DMS 273 (cell line): Measurements from ENCODE around the gene TIMM23.
"Not testable (repeated sequence)": the region's sequence is repeated elsewhere in the genome, so short reads cannot be mapped to it uniquely, and the experiment has no call there.

Experiments used
- DNase-seq: peaks from one replicate; lab custom pipeline; 2025; ENCODE audit not compliant: unreplicated experiment; lab: John Stamatoyannopoulos, UW

Gene TIMM23

DNA sequence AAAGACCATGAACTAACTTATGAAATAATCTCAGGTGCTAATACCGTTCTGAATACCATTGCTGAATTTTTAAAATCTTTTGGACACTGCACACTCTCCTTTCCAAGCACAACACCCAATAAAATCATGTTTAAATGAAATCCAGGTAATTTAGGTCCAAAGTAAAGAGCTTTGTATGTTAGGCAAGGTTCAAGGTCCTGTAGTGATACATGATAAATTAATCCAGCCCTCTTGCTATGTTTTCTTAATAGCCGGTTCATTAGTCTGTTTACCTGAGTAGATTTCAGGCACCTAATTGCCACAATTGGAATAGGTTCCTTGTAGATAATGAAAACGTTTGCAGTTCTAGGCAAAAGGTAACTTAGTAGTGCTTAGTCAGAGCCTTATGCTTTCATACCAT lies 13.3 kb downstream of the TIMM23 start:
- not testable (repeated sequence) for DNase-seq

DNA sequence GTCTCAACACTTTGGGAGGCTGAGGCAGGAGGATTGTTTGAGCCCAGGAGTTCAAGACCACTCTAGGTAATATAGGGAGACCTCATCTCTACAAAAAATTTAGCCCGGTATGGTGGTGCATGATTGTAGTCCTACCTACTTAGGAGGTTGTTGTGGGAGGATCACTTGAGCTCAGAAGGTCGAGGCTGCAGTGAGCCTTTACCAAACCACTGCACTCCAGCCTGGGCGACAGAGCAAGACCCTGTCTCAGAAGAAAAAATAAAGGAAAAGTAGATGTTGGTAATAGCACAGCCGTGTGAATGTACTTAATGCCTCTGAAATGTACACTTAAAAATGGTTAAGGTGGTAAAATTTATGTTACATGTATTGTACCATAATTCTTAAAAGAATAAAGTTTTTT lies 25.3 kb downstream of the TIMM23 start:
- DNase-seq: no peak

DNA sequence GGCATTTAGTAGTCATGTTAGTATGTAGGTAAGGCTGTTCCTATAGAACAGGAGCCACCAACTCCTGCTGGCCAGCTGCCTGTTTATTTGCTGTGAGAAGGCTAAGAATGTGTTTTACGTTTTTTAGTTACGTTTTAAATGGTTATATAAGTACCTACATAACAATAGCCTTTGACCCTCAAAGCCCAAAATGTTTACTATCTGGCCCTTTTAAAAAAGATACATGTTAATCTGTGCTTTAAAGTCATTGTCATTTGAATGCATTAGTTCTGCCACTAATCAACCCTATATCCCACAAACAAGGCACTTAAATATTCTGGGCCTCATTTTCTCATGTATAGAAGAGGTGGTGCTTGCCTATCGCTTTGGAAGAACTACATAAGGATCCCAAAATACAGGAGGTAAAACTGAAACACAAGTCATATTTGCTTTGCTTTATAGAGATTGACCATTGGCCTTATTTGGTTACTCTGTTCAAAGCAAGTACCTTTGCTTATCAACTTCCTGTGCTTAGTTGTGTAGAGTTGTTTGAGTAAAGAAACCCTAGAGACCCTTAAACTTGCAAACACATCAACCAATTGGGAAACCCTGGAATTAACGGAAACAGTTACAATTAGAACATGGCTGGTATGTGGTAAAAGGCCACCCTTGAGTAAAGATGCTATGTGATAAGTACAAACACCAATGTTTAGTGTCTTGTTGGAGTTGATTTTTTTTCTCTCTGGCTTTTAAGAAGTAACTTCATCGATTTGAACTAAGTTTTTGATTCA lies 25.9 kb downstream of the TIMM23 start:
- DNase-seq: no peak

DNA sequence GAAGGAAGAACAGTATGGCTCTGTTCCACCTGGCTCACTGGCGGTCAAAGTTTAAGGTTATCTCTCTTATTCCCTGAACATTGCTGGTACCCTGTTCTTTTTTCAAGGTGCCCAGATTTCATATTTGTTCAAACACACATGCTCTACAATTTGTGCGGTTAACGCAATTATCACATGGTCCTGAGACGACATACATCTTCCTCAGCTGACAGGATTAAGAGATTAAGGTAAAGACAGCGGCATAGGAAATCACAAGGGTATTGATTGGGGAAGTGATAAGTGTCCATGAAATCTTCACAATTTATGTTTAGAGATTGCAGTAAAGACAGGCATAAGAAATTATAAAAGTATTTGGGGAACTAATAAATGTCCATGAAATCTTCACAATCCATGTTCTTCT lies 27.7 kb downstream of the TIMM23 start:
- not testable (repeated sequence) for DNase-seq

DNA sequence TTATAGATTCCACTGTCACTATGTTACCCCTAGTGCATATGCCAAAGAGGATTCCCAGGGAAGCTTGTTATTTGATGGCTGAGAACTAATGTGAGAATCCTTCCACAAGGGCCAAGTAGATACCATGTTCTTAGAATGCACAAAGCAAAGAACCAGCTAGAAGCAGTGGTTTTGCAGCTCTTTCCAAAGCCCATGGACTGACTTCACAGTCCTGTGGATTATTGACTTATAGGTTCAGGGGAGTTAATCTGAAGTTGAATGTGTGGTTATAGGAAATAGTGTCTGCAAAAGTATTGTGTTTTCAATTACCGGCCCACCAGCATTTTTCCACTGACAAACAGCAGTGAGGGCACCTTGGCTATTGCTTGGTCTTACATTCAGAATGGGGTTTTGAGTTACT lies 28.2 kb downstream of the TIMM23 start:
- no peak for DNase-seq

DNA sequence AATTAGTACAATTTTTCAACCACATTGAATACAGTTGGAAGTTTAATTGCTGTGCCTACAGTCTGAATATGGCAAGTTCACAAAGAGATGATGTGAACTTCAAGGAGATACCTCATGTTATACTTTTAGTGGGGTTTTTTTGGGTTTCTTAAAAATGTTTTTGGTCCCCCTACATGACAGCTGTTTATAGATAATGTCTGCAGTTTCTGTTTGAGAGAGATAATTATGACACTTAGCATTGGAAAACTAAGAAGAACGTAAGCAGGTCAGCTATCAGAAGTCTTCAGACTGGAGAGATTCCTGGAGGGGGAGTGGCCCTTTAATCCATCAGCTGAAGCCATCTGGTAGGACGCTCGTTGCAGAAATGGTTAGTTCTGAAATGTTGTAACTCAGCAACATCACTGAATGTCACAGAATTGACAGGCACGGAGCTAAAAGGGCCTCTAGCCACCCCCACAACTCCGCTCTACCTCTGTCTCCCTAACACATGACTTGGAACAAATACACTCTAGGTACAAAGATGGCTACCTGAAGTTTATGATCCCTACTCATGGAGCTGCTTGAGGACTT lies 29.0 kb downstream of the TIMM23 start:
- no peak for DNase-seq

DNA sequence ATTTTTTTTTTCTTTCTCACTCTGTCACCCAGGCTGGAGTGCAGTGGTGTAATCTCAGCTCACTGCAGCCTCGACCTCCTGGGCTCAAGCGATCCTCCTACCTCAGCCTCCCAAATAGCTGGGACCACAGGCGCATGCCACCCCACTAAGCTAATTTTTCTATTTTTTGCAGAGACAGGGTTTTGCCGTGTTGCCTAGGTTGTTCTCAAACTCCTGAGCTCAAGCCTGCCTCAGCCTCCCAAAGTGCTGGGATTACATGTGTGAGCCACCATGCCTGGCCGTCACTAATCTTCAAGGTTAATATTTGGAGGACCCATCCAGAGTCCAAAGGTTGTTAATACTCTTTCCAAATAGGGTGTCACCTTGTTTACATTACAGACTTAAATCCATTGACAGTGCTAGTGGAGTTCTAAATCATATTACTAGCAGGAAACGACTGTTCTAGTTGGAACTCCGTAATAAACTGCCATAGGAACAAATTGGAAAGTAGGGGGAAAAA lies 29.9 kb downstream of the TIMM23 start:
- not testable (repeated sequence) for DNase-seq

DNA sequence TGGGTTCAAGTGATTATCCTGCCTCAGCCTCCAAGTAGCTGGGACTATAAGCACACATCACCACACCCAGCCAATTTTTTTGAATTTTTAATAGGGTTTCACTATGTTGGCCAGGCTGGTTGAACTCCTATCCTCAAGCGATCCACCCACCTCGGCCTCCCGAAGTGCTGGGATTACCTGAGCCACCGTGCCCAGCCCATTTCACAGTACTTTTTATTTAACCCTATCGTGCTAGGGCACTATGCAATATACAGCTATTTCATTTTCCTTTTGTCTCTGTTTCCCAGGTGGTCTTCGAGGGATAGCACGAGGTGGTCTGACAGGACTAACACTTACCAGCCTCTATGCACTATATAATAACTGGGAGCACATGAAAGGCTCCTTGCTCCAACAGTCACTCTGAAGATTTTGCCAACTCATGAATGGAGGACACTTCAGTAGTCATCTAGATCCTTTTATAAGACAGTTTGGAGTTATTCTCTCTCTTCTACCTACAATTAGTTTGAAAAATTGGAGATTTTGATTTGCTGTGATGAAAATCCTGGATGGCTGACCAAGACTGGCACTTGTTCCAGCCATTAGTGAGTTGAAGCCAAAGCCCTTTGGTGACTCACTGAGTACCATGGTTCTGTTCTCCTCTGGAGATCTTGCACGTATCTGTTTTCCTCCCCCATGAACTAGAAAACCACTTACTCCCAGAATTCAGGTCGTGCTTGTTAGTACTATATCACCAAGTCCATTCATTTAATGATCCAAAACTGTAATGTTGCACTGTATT lies 30.8 kb downstream of the TIMM23 start:
- DNase-seq: no peak

DNA sequence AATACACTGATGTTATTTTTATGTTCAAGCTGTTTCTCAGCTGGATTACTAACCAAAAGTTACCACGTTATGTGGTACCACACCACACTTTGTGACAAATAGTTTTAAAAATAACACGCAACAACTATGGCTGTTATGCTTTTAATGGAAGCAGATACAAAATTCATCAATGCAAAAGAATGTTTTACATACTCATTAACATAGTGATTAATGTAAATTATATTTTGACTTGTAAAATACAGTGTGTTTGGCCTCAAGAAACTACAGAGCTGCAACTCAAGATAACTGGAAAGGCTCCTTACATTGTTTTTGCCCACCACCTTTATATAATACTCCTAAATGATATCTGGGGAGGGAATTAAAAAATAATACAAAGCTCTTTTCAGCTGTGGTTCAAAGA lies 32.7 kb downstream of the TIMM23 start:
- no peak for DNase-seq

DNA sequence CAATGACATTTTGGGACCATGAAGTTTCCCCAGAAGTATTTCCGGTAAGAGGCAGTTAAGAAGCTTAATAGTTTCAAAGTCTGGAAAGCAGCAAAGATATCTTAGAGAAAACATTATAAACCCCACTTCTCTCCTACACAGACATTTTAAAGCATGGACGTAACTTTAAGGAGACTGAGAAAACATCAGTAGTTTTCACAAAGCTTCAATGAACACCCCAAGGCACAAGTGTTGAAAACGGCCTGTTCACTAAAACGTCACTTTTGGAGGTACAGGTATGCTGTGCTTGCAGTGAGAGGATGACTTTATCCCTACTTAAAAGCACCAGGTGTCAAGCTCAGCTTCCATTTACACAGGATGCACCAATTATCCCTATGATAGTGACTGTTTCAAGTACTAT lies 33.1 kb downstream of the TIMM23 start:
- no peak for DNase-seq

DNA sequence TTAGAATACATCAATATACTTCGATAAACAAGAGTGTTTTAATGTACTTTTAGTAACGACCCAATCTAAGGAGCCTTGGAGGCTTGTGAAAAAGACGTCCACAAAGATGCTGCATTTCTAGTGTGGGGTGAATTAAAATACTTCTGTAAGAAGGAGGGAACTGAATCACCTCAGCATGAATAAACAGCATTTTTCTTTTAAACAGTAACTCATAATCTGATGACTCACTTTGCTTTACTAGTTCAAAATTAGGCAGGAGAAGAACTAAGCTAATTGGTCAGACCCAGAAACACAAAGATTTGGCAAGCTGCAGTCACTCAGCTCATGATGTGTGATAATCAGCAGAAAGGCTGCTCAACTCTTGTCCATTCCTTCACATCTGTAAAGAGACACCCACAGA lies 33.9 kb downstream of the TIMM23 start:
- no peak for DNase-seq

DNA sequence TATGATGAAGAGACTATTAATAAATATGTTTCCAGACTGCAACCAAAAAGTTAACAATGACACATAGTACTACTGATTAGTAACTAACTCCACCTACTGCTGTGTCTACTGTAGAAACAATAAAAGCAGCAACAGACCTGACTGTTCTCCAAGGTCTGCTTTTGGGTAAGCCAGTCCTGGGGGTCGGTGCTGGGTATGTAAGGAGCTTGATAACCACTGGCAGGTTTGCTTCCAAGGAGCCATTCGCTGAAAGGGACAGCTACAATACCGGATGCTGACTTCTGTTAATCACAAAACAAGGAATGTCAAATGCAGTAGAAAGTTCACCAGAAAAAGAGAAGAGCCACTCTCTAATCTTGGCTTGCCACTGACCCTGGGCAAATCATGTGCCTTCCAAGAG lies 40.5 kb downstream of the TIMM23 start:
- DNase-seq: no peak

DNA sequence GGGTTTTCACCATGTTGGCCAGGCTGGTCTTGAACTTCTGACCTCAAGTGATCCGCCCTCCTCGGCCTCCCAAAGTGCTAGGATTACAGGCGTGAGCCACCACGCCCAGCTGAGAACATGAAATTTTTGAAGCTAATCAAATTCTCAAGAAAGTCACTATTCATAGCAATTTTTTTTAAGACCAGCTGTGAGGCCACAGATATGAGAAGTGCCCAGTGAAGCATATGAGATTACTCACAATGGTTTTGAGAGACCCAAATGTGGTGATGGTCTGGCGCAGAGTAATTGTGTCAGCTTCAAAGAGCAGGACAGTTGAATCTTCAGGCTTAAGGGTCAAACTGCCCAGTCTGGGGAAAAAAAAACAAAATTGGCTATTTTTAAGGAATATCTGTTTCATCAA lies 41.9 kb downstream of the TIMM23 start:
- DNase-seq: no peak

DNA sequence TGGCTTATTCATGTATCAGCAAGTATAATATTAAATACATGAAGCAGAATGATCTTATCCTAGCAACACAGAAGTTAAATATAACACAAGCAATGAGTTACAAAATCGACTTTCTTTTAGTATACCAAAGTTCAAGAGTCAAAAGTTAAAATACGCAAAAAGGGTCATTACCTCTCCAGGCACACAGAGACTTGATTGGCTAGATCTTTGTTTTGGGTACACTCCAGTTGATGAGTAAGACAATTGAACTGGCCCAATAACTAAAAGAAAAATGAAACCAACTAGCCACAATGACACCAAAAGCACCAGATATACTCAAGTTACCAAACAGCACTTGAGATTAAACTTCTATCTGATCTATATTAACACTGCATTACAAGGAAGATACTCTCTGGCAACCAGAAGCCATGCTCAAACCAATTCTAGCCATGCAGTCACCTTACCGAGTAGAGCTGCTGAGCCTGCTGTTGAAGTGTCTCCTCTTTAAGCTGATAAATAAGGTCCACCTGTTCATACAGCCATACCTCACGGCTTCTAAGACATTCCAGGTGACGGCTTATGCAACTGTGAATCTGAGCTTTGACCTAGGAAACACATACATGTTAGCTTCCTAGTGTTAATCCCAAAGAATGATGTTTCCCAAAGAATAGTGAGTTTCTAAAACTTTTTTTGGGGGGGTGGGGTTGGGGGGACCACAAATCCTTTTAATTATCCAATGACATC lies 42.6 kb downstream of the TIMM23 start:
- DNase-seq: no peak

DNA sequence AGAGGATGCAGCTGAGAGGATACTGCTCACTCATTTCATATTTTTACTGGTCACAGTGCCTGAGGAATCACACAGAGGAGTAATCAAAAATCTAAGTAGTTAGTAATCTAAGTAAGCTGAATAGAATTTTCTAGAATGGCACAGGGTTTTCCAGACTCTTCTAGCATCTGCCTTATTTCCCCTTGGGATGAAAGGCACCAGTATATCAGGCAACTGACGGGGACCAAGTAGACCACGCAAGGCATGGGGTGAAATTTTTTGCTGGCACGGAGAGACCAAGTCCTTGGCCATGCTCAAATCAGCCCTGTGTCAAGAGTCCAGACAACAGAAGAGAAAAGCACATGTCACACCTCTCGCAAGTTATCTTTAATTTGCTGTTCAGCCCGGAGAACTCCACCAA lies 43.9 kb downstream of the TIMM23 start:
- DNase-seq: no peak

DNA sequence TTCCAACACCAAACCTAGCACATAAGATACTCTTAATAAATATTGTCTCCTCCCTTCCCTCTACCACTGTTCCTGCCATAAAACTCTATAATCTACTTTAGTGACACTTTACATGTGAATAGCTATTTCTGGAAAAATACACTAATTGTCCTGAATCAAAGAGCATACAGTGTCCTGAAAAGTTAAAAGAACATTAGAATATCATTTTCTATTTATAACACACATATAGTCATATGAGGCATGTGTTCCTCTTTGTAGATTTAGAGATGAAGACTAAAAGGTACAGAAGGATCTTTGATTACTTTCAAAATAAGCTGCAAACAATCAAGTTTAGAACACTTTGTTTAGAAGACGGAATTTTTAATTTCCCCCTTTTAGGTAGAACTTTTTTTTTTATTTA lies 44.5 kb downstream of the TIMM23 start:
- no peak for DNase-seq

DNA sequence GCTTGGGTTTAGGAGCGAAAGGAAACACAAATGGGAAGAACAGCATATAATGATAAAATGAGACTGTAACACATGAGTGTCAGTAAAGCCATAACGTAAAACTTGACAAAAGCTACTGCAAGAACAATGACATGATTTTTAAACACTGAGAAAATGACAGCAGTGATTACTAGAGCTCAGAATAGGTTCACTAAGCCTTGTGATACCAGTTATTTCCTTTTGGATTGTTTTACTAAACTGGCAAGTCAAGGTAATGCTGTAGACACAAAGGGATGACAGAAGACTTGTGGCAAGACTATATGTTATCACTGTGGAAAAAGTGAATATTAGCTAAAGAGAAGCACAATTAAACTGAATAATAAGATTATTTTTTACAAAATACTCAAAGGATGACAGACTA lies 45.4 kb downstream of the TIMM23 start:
- DNase-seq: no peak

DNA sequence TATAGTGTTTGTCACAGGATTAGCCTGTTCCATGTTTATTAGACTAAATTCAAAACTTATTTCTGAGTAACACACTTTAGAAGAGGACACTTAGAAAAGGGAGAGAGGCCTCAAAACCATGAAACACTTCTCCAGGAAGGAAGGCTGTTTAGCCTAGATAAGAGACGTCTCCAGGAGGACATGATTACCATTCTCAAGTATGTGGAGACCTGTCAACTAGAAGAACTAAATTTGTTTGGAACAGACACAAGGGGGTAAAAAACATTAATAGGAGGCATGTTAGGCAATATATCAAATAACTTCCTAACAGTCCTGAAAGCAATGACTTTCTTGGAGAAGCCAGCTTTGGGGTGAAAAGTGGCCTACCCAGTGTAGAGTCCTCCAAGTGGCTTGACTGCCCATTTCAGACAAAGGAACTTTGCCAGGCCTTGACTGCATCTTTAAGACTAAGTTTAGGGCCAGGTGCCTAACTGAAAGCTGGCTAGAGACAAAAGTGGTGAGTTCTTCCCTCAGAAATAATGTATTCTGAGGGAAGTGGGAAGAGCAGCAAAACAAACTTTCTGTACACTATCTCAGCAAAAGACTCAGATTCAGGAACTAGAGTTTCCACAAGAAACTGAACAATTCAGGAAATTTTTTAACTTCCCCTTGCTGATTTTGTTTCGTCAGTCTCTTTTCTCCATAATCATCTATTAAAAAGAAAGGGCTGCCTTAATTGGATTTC lies 46.3 kb downstream of the TIMM23 start:
- DNase-seq: no peak

DNA sequence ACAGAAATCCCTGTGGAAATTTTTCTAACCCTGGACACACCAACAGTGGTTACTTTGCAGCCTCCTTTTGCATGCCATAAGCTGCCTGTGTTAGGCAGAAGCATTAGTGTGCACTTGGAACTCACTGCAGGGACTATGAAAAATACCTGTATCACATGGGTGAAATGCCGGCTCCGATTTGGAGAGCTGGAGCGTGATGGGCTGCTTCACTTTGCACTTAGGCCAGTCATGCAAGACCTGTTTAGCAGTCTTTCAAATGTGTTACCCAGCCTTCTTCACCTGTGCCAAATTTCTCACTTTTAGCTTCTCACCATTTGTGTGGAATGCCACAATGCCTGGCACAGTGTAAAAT lies 46.9 kb downstream of the TIMM23 start:
- no peak for DNase-seq

DNA sequence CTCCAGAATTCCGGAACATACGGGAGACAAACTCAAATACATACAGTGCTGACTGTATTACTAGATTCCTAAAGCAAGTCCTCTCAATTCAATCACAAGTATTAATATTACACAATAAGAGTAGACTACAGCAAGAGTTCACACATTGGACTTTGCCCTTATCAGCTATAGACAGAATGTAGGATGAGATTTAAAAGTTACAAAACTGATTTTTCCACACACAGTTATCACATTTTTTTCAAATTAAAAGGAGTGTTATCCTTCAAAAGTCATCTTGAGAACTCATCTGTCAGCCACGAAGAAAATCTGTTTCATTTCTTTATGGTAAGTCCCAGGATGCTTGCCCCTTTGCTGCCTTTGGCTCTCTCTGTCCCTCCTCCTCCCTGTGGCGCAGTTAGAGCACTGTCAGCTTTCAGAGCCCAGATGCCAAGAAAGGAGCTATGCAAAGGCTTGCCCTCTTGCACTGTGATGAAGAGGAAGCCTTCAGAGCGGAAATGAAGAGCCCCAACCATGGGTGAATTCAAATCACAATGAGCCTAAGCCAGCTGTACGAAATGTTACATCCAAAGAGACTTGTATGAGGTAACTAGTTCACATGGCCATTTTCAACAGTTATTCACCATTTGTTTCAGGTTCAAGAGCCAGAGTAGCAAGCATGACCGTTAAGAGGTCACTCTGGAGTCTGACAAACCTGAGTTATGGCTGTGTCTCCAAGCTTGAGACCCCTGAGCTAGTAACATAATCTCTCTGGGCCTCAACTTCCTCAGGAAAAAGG lies 47.5 kb downstream of the TIMM23 start:
- DNase-seq: no peak
